HEK293 (cell line): ENCODE results near the gene ADAM19.

Experiments
- BCL11A ChIP-seq: fragments of 450-650 bp; formaldehyde crosslinking; IDR thresholded peaks from 2 replicates; pipeline ENCODE4 v1.5.1; 2016; ENCODE audit warnings: low read depth, missing biosample characterization, missing genetic modification characterization
- MEIS1 ChIP-seq: sonication (generic); formaldehyde crosslinking; IDR thresholded peaks from 2 replicates; pipeline ENCODE4 v1.8.1; 2022; ENCODE audit warnings: missing genetic modification reagents, mild to moderate bottlenecking, borderline replicate concordance
- REPIN1 ChIP-seq: fragments of 450-650 bp; formaldehyde crosslinking; IDR thresholded peaks from 2 replicates; pipeline ENCODE4 v1.5.1; 2017; ENCODE audit warnings: missing biosample characterization, missing genetic modification characterization, low read depth
- ZNF138 ChIP-seq: fragments of 450-650 bp; formaldehyde crosslinking; IDR thresholded peaks from 2 replicates; pipeline ENCODE4 v1.5.1; 2016; ENCODE audit warnings: missing biosample characterization, missing genetic modification characterization, borderline replicate concordance
- ZNF549 ChIP-seq: fragments of 450-650 bp; IDR thresholded peaks from 2 replicates; pipeline ENCODE4 v1.5.1; 2018; ENCODE audit warnings: missing biosample characterization, missing genetic modification characterization, mild to moderate bottlenecking, inconsistent platforms, moderate library complexity
- ZNF777 ChIP-seq: fragments of 450-650 bp; formaldehyde crosslinking; IDR thresholded peaks from 2 replicates; pipeline ENCODE4 v1.5.1; 2017; ENCODE audit warnings: missing biosample characterization, missing genetic modification characterization, borderline replicate concordance
- TF ChIP-seq, protein P1 (sequence below): fragments of 450-650 bp; formaldehyde crosslinking; IDR thresholded peaks from 2 replicates; pipeline ENCODE4 v1.5.1; 2016; ENCODE audit warnings: missing biosample characterization, missing genetic modification characterization
- TF ChIP-seq, protein P2 (sequence below): fragments of 450-650 bp; formaldehyde crosslinking; IDR thresholded peaks from 2 replicates; pipeline ENCODE4 v1.5.1; 2016; ENCODE audit warnings: missing biosample characterization, missing genetic modification characterization

DNA sequence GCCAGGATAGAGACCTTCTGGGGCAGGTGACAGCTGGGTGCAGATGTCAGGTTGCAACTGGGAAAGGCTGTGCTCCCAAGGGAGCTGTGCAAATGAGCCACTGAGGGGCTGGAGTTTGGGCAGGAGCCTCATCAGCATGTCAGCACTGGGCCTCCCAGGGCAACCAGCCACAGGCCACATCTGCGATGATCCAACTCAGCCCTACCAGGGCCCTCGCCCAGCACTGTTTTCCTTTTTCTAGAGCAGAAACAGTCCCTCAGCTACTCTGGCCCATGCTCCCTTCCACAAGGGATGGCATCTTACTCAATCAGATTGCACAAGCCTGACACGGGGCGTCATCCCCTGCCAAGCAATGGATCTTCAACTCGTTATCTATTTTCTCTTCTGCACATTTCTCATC is 90.8 kb downstream of the ADAM19 start:
- TF ChIP-seq ZNF138 (tag by site-specific recombination) (no peak), BCL11A (tag by site-specific recombination) (no peak), MEIS1 (CRISPR knock-in tag) (no peak), ZNF549 (no peak), REPIN1 (tag by site-specific recombination) (no peak), ZNF777 (tag by site-specific recombination) (no peak)
- TF ChIP-seq, protein P1, sequence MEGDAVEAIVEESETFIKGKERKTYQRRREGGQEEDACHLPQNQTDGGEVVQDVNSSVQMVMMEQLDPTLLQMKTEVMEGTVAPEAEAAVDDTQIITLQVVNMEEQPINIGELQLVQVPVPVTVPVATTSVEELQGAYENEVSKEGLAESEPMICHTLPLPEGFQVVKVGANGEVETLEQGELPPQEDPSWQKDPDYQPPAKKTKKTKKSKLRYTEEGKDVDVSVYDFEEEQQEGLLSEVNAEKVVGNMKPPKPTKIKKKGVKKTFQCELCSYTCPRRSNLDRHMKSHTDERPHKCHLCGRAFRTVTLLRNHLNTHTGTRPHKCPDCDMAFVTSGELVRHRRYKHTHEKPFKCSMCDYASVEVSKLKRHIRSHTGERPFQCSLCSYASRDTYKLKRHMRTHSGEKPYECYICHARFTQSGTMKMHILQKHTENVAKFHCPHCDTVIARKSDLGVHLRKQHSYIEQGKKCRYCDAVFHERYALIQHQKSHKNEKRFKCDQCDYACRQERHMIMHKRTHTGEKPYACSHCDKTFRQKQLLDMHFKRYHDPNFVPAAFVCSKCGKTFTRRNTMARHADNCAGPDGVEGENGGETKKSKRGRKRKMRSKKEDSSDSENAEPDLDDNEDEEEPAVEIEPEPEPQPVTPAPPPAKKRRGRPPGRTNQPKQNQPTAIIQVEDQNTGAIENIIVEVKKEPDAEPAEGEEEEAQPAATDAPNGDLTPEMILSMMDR (tag by site-specific recombination) = no peak
- TF ChIP-seq, protein P2, sequence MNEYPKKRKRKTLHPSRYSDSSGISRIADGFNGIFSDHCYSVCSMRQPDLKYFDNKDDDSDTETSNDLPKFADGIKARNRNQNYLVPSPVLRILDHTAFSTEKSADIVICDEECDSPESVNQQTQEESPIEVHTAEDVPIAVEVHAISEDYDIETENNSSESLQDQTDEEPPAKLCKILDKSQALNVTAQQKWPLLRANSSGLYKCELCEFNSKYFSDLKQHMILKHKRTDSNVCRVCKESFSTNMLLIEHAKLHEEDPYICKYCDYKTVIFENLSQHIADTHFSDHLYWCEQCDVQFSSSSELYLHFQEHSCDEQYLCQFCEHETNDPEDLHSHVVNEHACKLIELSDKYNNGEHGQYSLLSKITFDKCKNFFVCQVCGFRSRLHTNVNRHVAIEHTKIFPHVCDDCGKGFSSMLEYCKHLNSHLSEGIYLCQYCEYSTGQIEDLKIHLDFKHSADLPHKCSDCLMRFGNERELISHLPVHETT (tag by site-specific recombination) = no peak
